C4-2B (cell line): Measurements from ENCODE around the gene PSD.

ENCODE experiments used
- CTCF ChIP-seq: fragments of 450-650 bp; conservative IDR thresholded peaks from 2 replicates; pipeline ENCODE4 v1.5.1; 2017; ENCODE audit warnings: mild to moderate bottlenecking
- ZFX ChIP-seq: fragments of 450-650 bp; IDR thresholded peaks from 2 replicates; pipeline ENCODE4 v1.6.1; 2017

GRCh38 chr10:102420181-102420713 lies 1.7 kb upstream of the PSD start:
- TF ChIP-seq CTCF, result no peak
- TF ChIP-seq ZFX, result no peak
